ENCODE measurements around the gene GCNA. TPM values are rescaled to one million over a fixed set of nuclear protein-coding genes. Genes with fewer than 3 reads are reported as not detected.
A peak's percentile ranks its signal among the peaks of the same experiment; 100 is the strongest.

The GCNA gene
- total RNA-seq, 1 experiment from 2014 or later: 3.0 TPM

- Histone ChIP-seq H3K9me3 (ENCODE audit: low read depth, low read length, poor library complexity, severe bottlenecking) (no peaks in the 10 kb centered on the region), H3K4me3 (ENCODE audit: low read depth, low read length, poor library complexity, severe bottlenecking) (no peak overlapping the region), H3K4me1 (ENCODE audit: insufficient read depth, low read length, poor library complexity, severe bottlenecking) (no peaks in the 10 kb centered on the region), H3K36me3 (ENCODE audit: insufficient read depth, low read length, poor library complexity, severe bottlenecking) (no peaks in the 10 kb centered on the region), H3K27ac (ENCODE audit: low read depth, low read length, poor library complexity, severe bottlenecking) (no peak overlapping the region), H3K27me3 (replicated peaks; ENCODE audit: insufficient read depth, low read depth, low read length, poor library complexity) (no peaks in the 10 kb centered on the region)
- POLR2A ChIA-PET (ENCODE audit: low non-redundant PET): no interaction called here
- TF ChIP-seq CTCF (conservative IDR thresholded peaks at IDR 0.05; ENCODE audit: low read depth, low read length) (no peak), EZH2 (IDR thresholded peaks at IDR 0.05; ENCODE audit: borderline replicate concordance, low read depth, low read length, poor library complexity, severe bottlenecking) (no peak)
- DNase-seq (ENCODE audit: low spot score): no peak
- CTCF ChIA-PET: no interaction called here
- BruUV-seq (replicated peaks): no TSS peak
- intact Hi-C loops (cut with micrococcal nuclease; ENCODE audit: unreplicated experiment): no loop called here
These were observed 43.4 kb downstream of the GCNA start for GRCh38 chrX:71621603-71622002.

GRCh38 chrX:71622032-71622575 is 43.9 kb downstream of the GCNA start:
- BruUV-seq (replicated peaks): no TSS peak
- ChIA-PET CTCF (no interaction called here), POLR2A (ENCODE audit: low non-redundant PET) (no interaction called here)
- TF ChIP-seq CTCF (conservative IDR thresholded peaks at IDR 0.05; ENCODE audit: low read depth, low read length): no peak
- TF ChIP-seq EZH2 (IDR thresholded peaks at IDR 0.05; ENCODE audit: borderline replicate concordance, low read depth, low read length, poor library complexity, severe bottlenecking): no peak
- H3K4me1 ChIP-seq (ENCODE audit: insufficient read depth, low read length, poor library complexity, severe bottlenecking): no peaks in the 10 kb centered on the region
- intact Hi-C loops (cut with micrococcal nuclease; ENCODE audit: unreplicated experiment): no loop called here
- no peak overlapping the region for H3K27ac ChIP-seq (ENCODE audit: low read depth, low read length, poor library complexity, severe bottlenecking)
- no peak overlapping the region for H3K4me3 ChIP-seq (ENCODE audit: low read depth, low read length, poor library complexity, severe bottlenecking)
- DNase-seq (ENCODE audit: low spot score): no peak
- no peaks in the 10 kb centered on the region for H3K36me3 ChIP-seq (ENCODE audit: insufficient read depth, low read length, poor library complexity, severe bottlenecking)
- no peaks in the 10 kb centered on the region for H3K9me3 ChIP-seq (ENCODE audit: low read depth, low read length, poor library complexity, severe bottlenecking)
- H3K27me3 ChIP-seq (replicated peaks; ENCODE audit: insufficient read depth, low read depth, low read length, poor library complexity): no peaks in the 10 kb centered on the region

- no TSS peak for BruUV-seq (replicated peaks)
- POLR2A ChIA-PET (ENCODE audit: low non-redundant PET): no interaction called here
- intact Hi-C loops (cut with micrococcal nuclease; ENCODE audit: unreplicated experiment): no loop called here
- no peaks in the 10 kb centered on the region for H3K9me3 ChIP-seq (ENCODE audit: low read depth, low read length, poor library complexity, severe bottlenecking)
- H3K4me3 ChIP-seq (ENCODE audit: low read depth, low read length, poor library complexity, severe bottlenecking): no peak overlapping the region
- CTCF ChIA-PET: no interaction called here
- TF ChIP-seq EZH2 (IDR thresholded peaks at IDR 0.05; ENCODE audit: borderline replicate concordance, low read depth, low read length, poor library complexity, severe bottlenecking) (no peak), CTCF (conservative IDR thresholded peaks at IDR 0.05; ENCODE audit: low read depth, low read length) (no peak)
- H3K27ac ChIP-seq (ENCODE audit: low read depth, low read length, poor library complexity, severe bottlenecking): no peak overlapping the region
- no peaks in the 10 kb centered on the region for H3K36me3 ChIP-seq (ENCODE audit: insufficient read depth, low read length, poor library complexity, severe bottlenecking)
- no peaks in the 10 kb centered on the region for H3K27me3 ChIP-seq (replicated peaks; ENCODE audit: insufficient read depth, low read depth, low read length, poor library complexity)
- peak; percentile 5 for DNase-seq (ENCODE audit: low spot score)
- H3K4me1 ChIP-seq (ENCODE audit: insufficient read depth, low read length, poor library complexity, severe bottlenecking): no peaks in the 10 kb centered on the region
These were observed 44.6 kb downstream of the GCNA start for GRCh38 chrX:71622576-71623450.

All from A673 (cell line).